Fibroblast of upper back skin (primary cell): ENCODE results near the gene AEBP2.
"Not testable (repeated sequence)": the region's sequence is repeated elsewhere in the genome, so short reads cannot be mapped to it uniquely, and the experiment has no call there.

Experiments
- DNase-seq: peaks from one replicate; pipeline ENCODE4 v3.0.0-alpha.2; 2013

The AEBP2 gene

GRCh38 chr12:19439059-19440018, at the start of gene AEBP2:
AEBP2 (plus strand) TSS chr12:19439492; CDS start chr12:19439700, 208 bp downstream.
- DNase-seq: peak; percentile 95

DNA sequence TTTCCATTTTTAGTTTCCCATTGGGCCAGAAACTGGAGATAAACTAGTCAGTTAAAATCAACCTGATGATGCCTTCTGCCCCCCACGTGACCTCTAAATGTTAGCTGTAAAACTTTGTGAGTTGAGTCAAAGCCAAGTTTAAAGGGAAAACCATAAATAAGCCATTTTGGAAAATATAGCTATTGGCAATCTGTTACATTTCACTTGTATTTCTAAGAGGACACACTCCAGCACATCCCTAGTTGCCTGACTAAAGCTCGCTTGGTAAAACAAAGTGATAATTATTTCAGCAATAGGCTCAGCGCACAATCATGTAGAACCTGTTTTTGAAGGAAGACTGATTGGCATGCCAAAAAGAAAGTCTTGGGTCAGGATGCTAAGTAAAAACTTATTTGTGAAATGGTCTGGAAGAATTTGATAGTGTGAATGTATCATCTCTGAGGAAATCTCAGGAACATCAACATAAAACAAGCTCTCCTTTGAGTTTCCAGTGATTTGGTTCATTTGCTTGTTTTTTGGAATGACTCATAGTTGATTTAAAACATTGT, 49.2 kb upstream of the AEBP2 start:
- DNase-seq: no peak

- DNase-seq: not testable (repeated sequence)
These were observed 46.6 kb upstream of the AEBP2 start for GRCh38 chr12:19392644-19393043.

DNA sequence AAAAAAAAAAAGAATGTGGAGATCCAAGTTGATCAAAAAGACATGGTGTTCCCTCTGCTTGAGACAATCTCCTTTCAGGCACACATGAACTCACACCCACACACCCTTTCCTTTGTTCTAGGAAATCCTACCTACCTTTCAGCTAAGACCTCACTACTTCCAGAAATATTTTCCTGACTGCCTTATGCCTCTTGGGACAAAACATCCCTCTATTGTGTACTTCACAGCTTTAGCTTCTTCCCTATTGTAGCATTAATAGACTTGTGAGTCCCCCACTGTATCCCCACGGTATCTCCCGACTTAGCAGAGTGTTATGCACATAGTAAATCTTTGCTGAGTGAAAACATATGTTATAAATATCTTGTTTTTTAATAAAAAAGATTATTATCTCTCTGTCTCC, 44.9 kb upstream of the AEBP2 start:
- DNase-seq: no peak

DNA sequence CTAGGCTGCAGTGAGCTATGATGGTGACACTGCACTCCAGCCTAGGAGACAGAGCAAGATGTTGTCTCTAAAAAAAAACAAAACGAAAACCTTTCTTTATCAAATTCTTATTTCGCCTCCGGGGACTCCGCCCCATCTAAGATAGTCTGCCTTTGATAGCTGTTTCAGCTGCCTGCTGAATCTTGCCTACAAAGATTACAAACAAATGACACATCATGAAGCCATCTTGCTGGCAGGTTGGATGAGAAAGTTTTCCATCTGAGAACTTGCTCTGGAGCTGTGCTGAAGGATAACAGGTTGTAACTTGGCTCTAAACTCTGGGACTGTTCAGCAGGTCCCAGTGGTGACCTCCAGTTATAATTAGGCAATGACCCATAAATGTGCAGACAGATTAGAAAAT, 41.8 kb upstream of the AEBP2 start:
- no peak for DNase-seq

GRCh38 chr12:19398376-19399363, 40.6 kb upstream of the AEBP2 start:
- peak; percentile 51 for DNase-seq

GRCh38 chr12:19400649-19401285, 38.5 kb upstream of the AEBP2 start:
- not testable (repeated sequence) for DNase-seq

DNA sequence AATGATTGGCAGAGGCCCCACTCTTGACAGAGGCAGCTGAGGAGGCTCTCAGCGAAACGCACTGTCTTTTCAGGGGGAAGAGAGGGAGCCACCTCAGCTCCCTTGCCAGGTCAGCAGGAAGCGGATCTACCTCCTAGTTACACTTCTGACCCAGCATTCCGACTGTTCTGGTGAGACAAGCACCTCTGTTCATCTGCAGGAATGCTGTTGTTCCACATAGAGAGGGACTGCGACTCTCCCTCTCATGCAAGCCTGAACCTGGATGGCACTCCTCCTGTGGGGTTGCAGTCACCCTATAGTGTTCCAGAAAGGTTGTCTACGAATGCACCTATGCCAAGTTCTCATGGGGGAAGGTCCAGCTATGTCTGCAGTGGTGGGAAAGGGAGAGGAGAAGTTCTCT, 37.1 kb upstream of the AEBP2 start:
- no peak for DNase-seq

DNA sequence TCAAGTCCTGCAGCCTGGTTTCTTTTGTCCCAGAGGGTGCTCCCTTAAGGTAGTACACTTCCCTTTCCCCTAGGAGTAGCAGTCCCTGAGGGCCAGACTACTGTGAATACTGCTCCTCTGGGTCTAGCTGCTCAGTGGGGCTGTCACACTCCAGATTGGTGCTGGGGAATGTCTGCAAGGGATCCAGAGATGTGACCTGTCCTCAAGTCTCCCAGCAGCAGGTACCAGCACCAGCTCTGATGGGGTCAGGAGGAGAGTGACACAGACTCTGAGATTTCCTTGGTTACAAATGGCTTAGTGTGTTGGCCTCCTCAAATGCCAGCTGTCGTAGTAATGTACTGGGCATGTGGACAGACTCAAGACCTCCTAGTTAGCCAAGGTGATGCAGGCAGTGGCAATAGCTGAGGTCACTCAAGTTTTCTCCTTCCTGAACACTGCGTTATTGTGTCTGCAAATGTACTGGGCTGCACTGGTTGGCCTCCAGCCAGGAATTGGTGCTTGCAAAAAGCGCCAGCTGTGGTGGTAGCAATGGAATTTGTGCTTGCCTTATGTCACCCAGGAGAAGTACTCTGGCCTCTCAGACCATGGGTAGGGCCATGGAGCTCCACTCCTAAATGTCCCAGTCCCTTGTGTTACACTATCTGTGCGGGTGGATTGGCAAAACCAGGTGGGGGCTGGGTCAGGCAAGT, 36.4 kb upstream of the AEBP2 start:
- DNase-seq: peak; percentile 28

DNA sequence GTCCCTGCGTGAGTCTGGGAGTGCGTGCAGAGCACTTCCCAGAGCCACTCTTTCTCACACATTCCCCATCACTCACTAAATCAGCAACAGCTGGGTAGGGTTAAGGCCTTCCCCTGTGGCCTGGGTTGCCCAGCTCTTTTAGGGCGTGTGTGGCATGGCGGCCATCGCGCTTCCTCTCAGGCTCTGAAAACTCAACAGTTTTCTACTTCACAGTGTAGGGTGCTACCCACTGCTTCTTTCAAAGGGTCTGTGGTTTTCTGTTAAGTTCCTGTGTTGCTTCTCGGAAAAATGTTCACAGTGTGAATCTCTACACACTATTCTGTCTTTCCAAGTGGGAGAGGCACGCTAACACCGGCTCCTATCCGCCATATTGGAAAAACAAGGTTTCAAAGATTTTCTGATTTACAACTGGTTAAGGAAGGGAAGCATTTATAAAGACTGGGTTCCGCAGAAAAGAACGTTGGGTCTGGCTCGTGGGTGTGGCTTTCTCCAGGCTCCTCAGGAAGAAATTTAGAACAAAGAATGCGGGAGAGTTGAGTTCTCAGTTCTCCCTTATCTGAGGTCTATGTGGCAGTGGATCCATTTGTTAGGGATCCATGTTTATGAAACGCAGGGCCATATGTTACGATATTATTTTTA, 34.9 kb upstream of the AEBP2 start:
- no peak for DNase-seq

GRCh38 chr12:19409376-19409775, 29.9 kb upstream of the AEBP2 start:
- DNase-seq: peak; percentile 68

DNA sequence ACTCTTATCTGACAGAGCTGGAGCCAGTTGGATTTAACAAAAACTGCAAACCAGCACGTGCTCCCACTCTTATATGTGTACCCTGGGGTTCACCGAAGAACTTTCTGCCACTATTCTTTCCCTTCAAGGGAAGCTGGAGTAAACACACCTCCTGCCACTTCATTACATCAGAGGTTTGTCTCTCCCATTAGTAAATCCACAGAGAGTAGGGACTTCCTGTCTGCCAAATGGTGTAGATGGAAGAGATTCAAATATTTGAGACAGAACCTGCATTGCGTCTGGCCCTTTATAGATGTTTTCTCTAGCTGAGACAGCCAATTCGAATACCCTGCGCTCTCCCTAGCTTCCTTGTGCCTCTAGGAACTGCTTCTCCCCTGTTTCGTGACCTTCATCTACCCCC, 29.1 kb upstream of the AEBP2 start:
- peak; percentile 60 for DNase-seq

GRCh38 chr12:19410629-19411185, 28.6 kb upstream of the AEBP2 start:
- DNase-seq: no peak

GRCh38 chr12:19411234-19412204, 27.8 kb upstream of the AEBP2 start:
- DNase-seq: no peak

DNA sequence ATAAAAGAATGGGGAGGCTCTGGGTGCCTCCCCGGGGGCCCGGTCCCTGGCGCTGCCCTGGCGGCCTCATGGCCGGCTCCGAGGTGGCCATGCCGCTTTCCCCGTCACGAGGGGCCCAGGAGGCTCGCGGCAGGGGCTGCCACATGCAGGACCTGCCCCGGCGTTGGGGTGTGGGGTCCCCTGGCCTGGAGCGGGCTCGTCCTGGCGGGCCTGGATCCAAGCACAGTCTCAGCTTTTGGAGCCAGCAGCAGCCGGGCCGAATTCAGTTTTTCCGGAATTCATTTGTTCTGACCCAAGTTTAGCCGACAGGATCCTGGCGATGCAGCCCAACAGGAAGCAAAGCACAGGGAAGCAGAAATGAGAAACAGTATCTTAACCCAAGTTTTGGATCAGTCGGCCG, 26.4 kb upstream of the AEBP2 start:
- no peak for DNase-seq

DNA sequence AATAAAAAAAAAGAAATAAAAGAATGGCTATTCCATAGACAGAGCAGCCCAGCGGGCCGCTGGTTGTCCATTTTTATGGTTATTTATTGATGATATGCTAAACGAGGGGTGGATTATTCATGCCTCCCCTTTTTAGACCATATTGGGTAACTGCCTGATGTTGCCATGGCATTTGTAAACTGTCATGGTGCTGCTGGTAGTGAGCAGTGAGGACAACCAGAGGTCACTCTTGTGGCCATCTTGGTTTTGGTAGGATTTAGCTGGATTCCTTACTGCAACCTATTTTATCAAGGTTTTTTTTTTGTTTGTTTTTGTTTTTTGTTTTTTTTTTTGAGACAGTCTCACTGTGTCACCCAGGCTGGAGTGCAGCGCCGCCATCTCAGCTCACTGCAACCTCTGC, 25.7 kb upstream of the AEBP2 start:
- DNase-seq: not testable (repeated sequence)

- no peak for DNase-seq
These were observed 23.7 kb upstream of the AEBP2 start for GRCh38 chr12:19415563-19415962.

DNA sequence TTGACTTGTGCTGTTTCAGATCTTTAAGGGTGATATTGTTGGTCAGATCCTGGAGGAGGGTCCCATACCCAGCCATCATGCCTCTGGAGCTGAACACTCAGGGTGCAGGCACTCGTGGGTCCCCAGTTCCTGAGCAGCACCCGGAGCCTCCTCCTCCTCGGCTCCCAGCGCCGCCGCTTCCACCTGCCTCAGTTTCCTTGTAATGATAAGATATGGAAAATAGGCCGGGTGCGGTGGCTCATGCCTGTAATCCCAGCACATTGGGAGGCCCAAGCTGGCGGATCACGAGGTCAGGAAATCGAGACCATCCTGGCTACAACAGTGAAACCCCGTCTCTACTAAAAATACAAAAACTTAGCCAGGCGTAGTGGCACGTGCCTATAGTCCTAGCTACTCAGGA, 20.2 kb upstream of the AEBP2 start:
- no peak for DNase-seq

- DNase-seq: no peak
These were observed 17.6 kb upstream of the AEBP2 start for GRCh38 chr12:19421503-19422282.
